GM19397 (cell line): ENCODE measurements around the gene PCSK6.
A peak's percentile ranks its signal among the peaks of the same experiment; 100 is the strongest.
"Not testable (repeated sequence)": the region's sequence is repeated elsewhere in the genome, so short reads cannot be mapped to it uniquely, and the experiment has no call there.

Experiments
- ATAC-seq: cut with Tn5 transposase; IDR thresholded peaks from one replicate; pipeline ENCODE4 v1.9.1; 2021; ENCODE audit warnings: mild to moderate bottlenecking, moderate library complexity; ENCODE audit not compliant: unreplicated experiment

Gene PCSK6

GRCh38 chr15:101406036-101406435 lies 83.5 kb downstream of the PCSK6 start:
- ATAC-seq, result no peak

DNA sequence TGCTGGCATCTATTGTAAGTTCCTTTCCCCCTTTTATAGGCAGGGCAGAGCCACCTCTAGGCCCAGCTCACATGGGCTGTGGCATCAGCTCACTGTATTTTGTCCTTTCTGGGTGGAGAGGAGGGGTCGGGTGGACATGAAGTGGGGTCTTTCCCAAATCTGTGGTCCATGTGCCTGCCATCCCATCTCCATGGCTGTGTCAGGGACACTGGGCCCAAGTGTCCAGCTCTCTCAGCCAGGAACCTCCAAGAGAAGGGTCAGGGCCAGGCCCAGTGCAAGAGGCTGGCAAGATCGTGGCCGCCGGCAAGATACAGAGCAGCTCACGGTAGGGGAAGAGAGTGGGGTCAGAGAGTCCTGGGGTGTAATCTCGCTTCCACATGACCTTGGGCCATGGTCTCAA lies 85.3 kb downstream of the PCSK6 start:
- no peak for ATAC-seq

DNA sequence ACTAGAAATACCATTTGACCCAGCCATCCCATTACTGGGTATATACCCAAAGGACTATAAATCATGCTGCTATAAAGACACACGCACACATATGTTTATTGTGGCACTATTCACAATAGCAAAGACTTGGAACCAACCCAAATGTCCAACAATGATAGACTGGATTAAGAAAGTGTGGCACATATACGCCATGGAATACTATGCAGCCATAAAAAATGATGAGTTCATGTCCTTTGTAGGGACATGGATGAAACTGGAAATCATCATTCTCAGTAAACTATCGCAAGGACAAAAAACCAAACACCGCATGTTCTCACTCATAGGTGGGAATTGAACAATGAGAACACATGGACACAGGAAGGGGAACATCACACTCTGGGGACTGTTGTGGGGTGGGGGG lies 86.6 kb downstream of the PCSK6 start:
- ATAC-seq, result not testable (repeated sequence)

DNA sequence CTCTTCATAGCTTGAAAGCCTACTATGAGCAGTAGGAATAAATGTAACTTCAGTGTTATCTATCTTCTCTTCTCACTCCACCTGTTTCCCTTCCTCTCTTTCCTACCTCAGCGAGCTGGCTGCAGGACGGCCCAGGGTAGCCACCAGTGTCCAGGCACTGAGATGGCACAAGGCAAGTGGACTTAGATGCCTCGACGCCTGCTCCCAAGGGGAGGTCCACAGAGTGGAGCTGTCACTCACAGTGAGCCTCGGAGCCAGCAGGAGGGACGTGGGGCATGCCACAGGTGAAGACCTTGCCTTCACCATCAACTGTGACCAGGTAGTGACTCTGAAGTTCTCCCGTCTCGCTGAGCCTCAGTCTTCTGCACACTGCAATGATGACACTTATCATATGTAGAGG lies 88.2 kb downstream of the PCSK6 start:
- no peak for ATAC-seq

DNA sequence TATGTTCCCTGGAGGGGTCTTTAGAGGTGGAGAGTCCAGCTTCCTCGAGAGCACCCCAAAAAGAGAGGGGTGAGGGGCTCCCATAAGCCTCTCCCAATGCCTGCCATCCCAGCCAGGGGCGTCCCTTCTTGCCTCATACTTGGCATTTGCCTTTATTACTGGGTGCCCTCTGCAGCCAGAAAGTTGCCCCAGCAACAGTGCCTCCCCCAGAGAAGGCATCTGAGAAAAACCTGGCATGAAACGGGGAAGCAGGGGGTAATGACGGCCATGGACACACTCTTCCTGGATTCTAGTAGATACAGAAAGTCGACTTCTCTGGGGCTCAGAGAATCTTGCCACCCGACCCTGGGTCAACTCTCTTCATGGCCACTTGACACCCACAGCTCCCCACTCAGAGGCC lies 90.1 kb downstream of the PCSK6 start:
- no peak for ATAC-seq

- no peak for ATAC-seq
Observed at GRCh38 chr15:101398247-101398646, 91.3 kb downstream of the PCSK6 start.

DNA sequence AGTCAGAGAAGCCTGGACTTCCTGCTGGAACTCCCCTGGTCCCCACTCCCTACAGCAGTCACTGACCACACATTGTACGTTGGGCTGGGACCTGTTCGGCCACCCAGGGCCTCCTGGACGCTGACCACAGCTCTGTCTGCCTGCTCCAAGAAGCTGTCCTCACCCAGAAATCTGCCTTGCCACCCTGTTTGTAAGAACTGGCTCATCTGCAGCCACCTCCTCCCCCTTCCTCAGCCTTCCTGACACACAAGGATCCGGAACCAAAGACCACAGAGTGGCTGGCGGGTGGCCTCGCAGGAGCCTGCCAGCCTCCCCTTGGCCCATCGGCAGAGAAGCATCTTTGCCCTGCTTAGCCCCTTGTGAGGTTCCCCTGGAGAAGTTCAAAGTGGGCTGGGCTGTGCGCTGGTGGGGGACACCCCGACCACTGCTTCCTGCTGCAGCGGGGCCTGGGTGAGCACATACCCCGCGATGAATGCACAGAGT lies 91.9 kb downstream of the PCSK6 start:
- ATAC-seq, result no peak

GRCh38 chr15:101396484-101397261 lies 92.8 kb downstream of the PCSK6 start:
- ATAC-seq, result no peak

- no peak for ATAC-seq
Observed at GRCh38 chr15:101394654-101395053, 94.9 kb downstream of the PCSK6 start.

GRCh38 chr15:101394056-101394630 lies 95.4 kb downstream of the PCSK6 start:
- no peak for ATAC-seq

DNA sequence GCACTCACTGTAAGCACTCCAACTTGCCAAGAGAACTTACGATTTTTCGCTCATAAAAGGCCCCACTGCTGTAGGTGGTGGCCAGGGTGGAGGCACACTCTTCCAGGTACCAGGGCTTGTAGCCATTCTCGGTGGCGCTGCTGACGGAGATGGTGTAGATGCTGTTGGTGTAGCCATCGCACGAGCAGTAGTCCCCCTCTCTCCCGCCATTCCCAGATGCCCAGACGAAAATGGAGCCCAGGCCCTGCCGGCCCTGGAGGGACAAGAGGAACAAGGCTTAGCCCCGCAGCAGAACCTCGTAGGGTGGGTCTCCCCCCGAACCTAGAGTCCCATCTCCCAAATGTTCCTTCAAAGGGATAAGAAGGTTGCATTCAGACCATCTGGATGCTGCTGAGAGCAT lies 96.3 kb downstream of the PCSK6 start:
- no peak for ATAC-seq

- peak; percentile 53 for ATAC-seq
Observed at GRCh38 chr15:101391981-101392640, 97.4 kb downstream of the PCSK6 start.

DNA sequence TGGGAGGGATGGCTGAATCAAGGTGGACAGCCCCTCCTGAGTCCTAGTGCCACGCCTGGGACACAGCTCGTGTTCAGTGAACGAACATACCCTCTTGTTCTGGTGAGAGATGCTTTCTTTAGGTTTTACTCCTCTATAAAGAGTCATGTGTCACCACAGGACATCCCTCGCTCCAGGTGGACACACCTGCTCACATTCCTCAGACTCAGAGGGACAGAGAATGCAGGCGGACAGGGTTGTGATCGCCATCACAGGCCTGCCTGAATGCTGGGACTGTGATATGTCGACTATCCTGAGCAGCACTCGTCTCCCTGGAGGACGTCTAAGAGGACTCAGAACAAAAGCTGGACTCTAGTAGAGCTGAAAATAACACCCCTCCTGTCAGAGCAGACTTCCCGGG lies 98.1 kb downstream of the PCSK6 start:
- ATAC-seq, result no peak

DNA sequence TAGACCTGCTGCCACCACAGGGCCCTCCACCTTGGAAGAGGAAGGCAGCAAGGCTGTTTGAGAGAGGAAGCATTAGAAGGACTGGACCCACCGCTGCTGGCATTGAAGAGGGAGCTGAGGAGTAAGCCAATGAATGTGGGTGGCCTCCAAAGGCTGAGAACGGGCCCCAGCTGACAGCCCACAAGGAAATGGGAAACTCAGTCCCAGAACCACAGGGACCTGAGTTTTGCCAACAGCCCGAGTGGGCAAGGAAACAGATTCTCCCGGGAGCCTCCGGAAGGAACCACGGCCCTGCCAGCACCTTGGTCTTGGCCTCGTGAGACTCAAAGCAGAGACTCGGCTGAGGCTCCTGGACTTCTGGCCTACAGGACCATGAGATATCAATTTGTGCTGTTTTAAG lies 99.0 kb downstream of the PCSK6 start:
- no peak for ATAC-seq

DNA sequence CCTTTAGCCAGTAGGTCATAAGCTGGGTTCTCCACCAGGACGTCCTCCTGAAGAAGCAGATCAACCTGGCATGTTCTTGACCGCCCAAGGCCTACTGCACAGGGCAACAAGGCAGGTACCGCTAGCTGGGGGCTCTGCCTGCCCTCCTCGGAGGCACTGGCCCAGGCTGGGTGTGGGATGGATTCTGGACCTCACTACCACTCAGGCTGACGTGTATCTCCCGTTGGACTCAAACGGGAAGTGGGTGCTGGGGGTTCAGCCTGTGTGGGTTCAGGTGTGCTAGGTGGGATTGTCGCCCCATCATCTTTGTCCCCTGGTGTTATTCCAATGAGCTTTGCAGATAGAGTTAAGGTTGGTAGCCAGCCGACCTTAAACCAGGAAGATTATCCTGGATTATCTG lies 99.4 kb downstream of the PCSK6 start:
- ATAC-seq, result no peak

DNA sequence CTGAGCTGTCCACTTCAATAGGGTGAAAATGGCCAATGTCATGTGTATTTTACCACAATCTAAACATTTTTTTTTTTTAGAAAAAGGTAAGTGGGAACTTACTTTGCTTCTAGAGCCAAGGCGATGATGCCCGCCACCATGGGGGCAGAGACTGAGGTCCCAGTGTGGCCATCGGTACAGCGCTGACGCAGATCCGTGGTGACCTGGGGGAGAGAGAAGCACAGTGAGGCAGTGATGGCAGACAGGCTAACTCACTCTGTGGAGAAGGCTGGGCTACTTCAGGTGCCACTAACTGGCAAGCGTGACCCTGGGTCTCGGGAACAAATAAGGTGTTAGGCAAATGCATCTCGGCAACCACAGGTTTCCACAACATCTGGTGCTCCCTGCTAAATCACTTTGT lies 100.1 kb downstream of the PCSK6 start:
- ATAC-seq, result no peak

GRCh38 chr15:101388046-101388445 lies 101.5 kb downstream of the PCSK6 start:
- no peak for ATAC-seq

GRCh38 chr15:101387574-101387973 lies 101.9 kb downstream of the PCSK6 start:
- ATAC-seq, result no peak

DNA sequence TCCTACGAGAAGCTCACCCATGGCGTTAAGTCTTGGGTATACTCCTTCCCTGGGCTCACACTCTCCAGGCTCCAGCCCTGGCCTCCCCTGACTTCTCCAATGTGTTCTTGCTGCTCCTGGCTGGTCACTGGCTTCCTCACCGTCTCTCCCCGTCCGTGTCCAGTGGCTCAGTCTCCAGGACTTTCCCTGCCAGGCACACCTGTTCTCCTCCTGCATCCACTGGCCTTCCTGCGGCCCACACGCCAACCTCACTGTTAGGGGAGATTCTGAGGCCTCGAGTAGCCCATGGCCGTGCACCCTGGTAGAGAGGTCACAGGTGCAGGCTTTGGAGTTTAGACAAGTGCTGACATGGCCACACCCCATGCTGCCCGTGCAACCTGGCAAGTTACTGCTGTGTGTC lies 102.5 kb downstream of the PCSK6 start:
- ATAC-seq, result no peak

DNA sequence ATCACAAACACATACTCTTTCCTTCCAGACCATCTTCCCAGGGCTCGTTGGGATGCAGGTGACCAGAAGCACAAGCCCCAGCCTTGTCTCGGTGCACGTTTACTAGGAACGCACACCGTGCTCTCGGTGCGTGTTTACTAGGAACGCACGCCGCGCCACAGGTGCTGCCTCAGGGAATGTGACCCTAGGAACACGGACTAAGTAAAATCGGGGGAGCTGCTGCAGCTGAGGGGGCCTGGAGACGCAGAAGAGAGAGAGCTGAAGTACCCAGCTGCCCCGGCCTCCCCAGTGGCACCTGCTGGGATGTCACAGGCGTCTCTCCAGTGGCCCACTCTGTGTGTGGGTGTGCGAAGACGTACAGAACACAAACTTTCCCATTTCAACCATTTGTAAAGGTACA lies 103.5 kb downstream of the PCSK6 start:
- ATAC-seq, result no peak

- ATAC-seq, result no peak
Observed at GRCh38 chr15:101384276-101384675, 105.2 kb downstream of the PCSK6 start.

DNA sequence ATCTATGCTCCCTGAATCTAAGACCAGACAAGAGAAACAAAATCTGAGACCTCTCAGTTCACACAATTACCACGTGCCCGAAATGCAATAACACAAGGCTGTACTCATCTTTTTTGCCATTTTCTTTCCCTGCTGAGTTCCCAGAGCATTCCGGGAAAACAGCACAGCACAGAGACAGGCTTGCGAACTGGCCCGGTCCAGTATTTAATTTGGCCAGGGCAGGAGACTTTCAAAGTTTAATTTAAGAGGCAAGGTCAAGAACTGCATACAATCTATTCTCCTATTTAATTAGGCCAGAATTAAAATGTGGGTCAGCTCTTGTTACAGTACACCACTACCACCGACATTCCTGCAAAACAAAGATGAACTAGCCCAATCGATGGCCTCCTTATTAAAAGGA lies 107.0 kb downstream of the PCSK6 start:
- ATAC-seq, result no peak
